Measurements from ENCODE around the gene MFSD11. TPM values are rescaled to one million over a fixed set of nuclear protein-coding genes. Genes with fewer than 3 reads are reported as not detected.

The MFSD11 gene
- total RNA-seq, 1 donor from 2014 or later = 21.4 TPM

- Histone ChIP-seq H3K27me3 (ENCODE audit: low read depth) (peaks cover 4% of the 10 kb centered on the region), H3K4me3 (no peak overlapping the region), H3K27ac (replicated peaks) (no peak overlapping the region), H3K9me3 (replicated peaks) (no peaks in the 10 kb centered on the region), H3K4me1 (no peaks in the 10 kb centered on the region), H3K36me3 (no peaks in the 10 kb centered on the region)
- TF ChIP-seq, protein P1, sequence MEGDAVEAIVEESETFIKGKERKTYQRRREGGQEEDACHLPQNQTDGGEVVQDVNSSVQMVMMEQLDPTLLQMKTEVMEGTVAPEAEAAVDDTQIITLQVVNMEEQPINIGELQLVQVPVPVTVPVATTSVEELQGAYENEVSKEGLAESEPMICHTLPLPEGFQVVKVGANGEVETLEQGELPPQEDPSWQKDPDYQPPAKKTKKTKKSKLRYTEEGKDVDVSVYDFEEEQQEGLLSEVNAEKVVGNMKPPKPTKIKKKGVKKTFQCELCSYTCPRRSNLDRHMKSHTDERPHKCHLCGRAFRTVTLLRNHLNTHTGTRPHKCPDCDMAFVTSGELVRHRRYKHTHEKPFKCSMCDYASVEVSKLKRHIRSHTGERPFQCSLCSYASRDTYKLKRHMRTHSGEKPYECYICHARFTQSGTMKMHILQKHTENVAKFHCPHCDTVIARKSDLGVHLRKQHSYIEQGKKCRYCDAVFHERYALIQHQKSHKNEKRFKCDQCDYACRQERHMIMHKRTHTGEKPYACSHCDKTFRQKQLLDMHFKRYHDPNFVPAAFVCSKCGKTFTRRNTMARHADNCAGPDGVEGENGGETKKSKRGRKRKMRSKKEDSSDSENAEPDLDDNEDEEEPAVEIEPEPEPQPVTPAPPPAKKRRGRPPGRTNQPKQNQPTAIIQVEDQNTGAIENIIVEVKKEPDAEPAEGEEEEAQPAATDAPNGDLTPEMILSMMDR (IDR thresholded peaks at IDR 0.05; ENCODE audit: borderline replicate concordance) = no peak
- intact Hi-C loops (cut with micrococcal nuclease) = no loop called here
- no peak for DNase-seq
Observed at GRCh38 chr17:76827736-76828135, 89.8 kb downstream of the MFSD11 start.

Small RNA genes lying within 50 kb of the gene (microRNA-seq; reads per million reads assigned to microRNA genes)
- gene MIR636 = 0.94 reads per million

Other genes with a start within 250 kb of the MFSD11 start
- 13.8 TPM for gene RHBDF2, start 236.7 kb upstream of the MFSD11 start, total RNA-seq
- gene CYGB, start 200.4 kb upstream of the MFSD11 start, total RNA-seq = 24.1 TPM
- gene PRCD, start 198.1 kb upstream of the MFSD11 start, total RNA-seq = 3.9 TPM
- 4.3 TPM for gene ST6GALNAC2, start 152.3 kb upstream of the MFSD11 start, total RNA-seq
- gene ST6GALNAC1, start 94.4 kb upstream of the MFSD11 start, total RNA-seq = 3.1 TPM
- 411 TPM for gene MXRA7, start 27.2 kb upstream of the MFSD11 start, total RNA-seq
- 65.2 TPM for gene JMJD6, start 11.5 kb upstream of the MFSD11 start, total RNA-seq
- 21.0 TPM for gene METTL23, start 11.3 kb upstream of the MFSD11 start, total RNA-seq
- 78.5 TPM for gene SRSF2, start 788 bp upstream of the MFSD11 start, total RNA-seq
- gene MGAT5B, start 130.3 kb downstream of the MFSD11 start, total RNA-seq = 0.08 TPM